Stimulated activated CD8-positive, alpha-beta memory T cell treated with anti-CD3 and anti-CD28 coated beads, Interleukin-4, amount 100 ng/mL, for 4 hours (primary cell): ENCODE results near the gene CDH13.

Experiments used
- DNase-seq, 2 donors: peaks; one replicate each; pipeline ENCODE4 v3.0.0-alpha.2; 2020; ENCODE audit warnings: low read depth in 2 of 2, low spot score in 1 of 2

CDH13 gene

GRCh38 chr16:83027973-83028372, 401.2 kb downstream of the CDH13 start:
- no peak for DNase-seq

- DNase-seq, result no peak
Observed at GRCh38 chr16:83029467-83029866, 402.7 kb downstream of the CDH13 start.

GRCh38 chr16:83031524-83031923, 404.8 kb downstream of the CDH13 start:
- no peak for DNase-seq

- no peak for DNase-seq
Observed at GRCh38 chr16:83037102-83037501, 410.3 kb downstream of the CDH13 start.

GRCh38 chr16:83037884-83038283, 411.1 kb downstream of the CDH13 start:
- no peak for DNase-seq

GRCh38 chr16:83040174-83040573, 413.4 kb downstream of the CDH13 start:
- DNase-seq, result no peak

- DNase-seq, result no peak
Observed at GRCh38 chr16:83044589-83044988, 417.8 kb downstream of the CDH13 start.

- no peak for DNase-seq
Observed at GRCh38 chr16:83045790-83046189, 419.0 kb downstream of the CDH13 start.

- no peak for DNase-seq
Observed at GRCh38 chr16:83046664-83047063, 419.9 kb downstream of the CDH13 start.

- DNase-seq, result no peak
Observed at GRCh38 chr16:83051451-83051850, 424.7 kb downstream of the CDH13 start.

GRCh38 chr16:83054283-83054682, 427.5 kb downstream of the CDH13 start:
- no peak for DNase-seq

GRCh38 chr16:83058376-83058775, 431.6 kb downstream of the CDH13 start:
- no peak for DNase-seq

- no peak for DNase-seq
Observed at GRCh38 chr16:83059237-83059636, 432.5 kb downstream of the CDH13 start.

GRCh38 chr16:83066011-83066410, 439.2 kb downstream of the CDH13 start:
- DNase-seq, result no peak

- DNase-seq, result no peak
Observed at GRCh38 chr16:83066881-83067280, 440.1 kb downstream of the CDH13 start.

GRCh38 chr16:83068686-83069085, 441.9 kb downstream of the CDH13 start:
- no peak for DNase-seq

- no peak for DNase-seq
Observed at GRCh38 chr16:83070416-83071209, 443.8 kb downstream of the CDH13 start.

- no peak for DNase-seq
Observed at GRCh38 chr16:83075956-83076355, 449.2 kb downstream of the CDH13 start.

- DNase-seq, result no peak
Observed at GRCh38 chr16:83083361-83083760, 456.6 kb downstream of the CDH13 start.

GRCh38 chr16:83085660-83086059, 458.9 kb downstream of the CDH13 start:
- DNase-seq, result no peak

- no peak for DNase-seq
Observed at GRCh38 chr16:83095941-83096692, 469.3 kb downstream of the CDH13 start.

- DNase-seq, result no peak
Observed at GRCh38 chr16:83098536-83098935, 471.8 kb downstream of the CDH13 start.

- DNase-seq, result no peak
Observed at GRCh38 chr16:83100679-83101078, 473.9 kb downstream of the CDH13 start.
